Gastrocnemius medialis (tissue), 4 donors: Measurements from ENCODE around the gene ST7L. TPM values are rescaled to one million over a fixed set of nuclear protein-coding genes. Genes with fewer than 3 reads are reported as not detected.
"Not testable (repeated sequence)": the region's sequence is repeated elsewhere in the genome, so short reads cannot be mapped to it uniquely, and the experiment has no call there.

Source experiments
- ATAC-seq, 2 donors: fragments of 150-250 bp; one replicate each; pipeline ENCODE4 v1.9.1; 2016
- DNase-seq, 2 donors: peaks; one replicate each; pipeline ENCODE4 v3.0.0-alpha.2; 2019
- H3K27ac ChIP-seq, 4 donors: fragments of 200-600 bp; sonication (generic); 1 replicate in 1 of 4; 2 replicates in 3 of 4; pipeline ENCODE4 v1.5.1; 2016 to 2018; ENCODE audit warnings: mild to moderate bottlenecking in 2 of 4, moderate library complexity in 1 of 4
- H3K27me3 ChIP-seq, 3 donors: fragments of 200-600 bp; sonication (generic) in 2 of 3; 1 replicate in 1 of 3; 2 replicates in 2 of 3; pipeline versions ENCODE4 v1.5.1 to v1.6.0; 2016 to 2019; ENCODE audit warnings: mild to moderate bottlenecking in 1 of 3, moderate library complexity in 1 of 3
- H3K36me3 ChIP-seq, 2 donors: fragments of 200-600 bp; sonication (generic) in 1 of 2; one replicate each; pipeline ENCODE4 v1.5.1; 2017 to 2018
- H3K4me1 ChIP-seq, 2 donors: fragments of 200-600 bp; sonication (generic) in 1 of 2; one replicate each; pipeline ENCODE4 v1.5.1; 2016 to 2017; ENCODE audit warnings: mild to moderate bottlenecking in 2 of 2
- H3K4me3 ChIP-seq, 4 donors: fragments of 200-600 bp; sonication (generic) in 3 of 4; 1 replicate in 1 of 4; 2 replicates in 3 of 4; pipeline ENCODE4 v1.5.1; 2016 to 2019; ENCODE audit warnings: mild to moderate bottlenecking in 2 of 4
- H3K9me3 ChIP-seq, 3 donors: fragments of 200-600 bp; sonication (generic) in 2 of 3; 1 replicate in 1 of 3; 2 replicates in 2 of 3; pipeline ENCODE4 v1.5.1; 2016 to 2019
- CTCF ChIP-seq, 5 experiments: fragments of 450-650 bp in 3 of 5; fragments of 200-600 bp in 2 of 5; sonication (generic) in 2 of 5; IDR thresholded peaks in 4 of 5; conservative IDR thresholded peaks in 1 of 5; 1 replicate in 4 of 5; 2 replicates in 1 of 5; pipeline ENCODE4 v1.5.1; 2016 to 2019; ENCODE audit warnings: antibody characterized with exemption in 5 of 5, mild to moderate bottlenecking in 3 of 5, moderate library complexity in 3 of 5
- POLR2A ChIP-seq, 2 donors: fragments of 450-650 bp; IDR thresholded peaks; one replicate each; pipeline ENCODE4 v1.6.1; 2017; ENCODE audit warnings: antibody characterized with exemption in 2 of 2, mild to moderate bottlenecking in 2 of 2, moderate library complexity in 2 of 2
- in situ Hi-C, 4 donors: fragments of 200-750 bp; cut with MboI; loops; one replicate each; pipeline versions ENCODE4 v1.15.0 to v1.8.0; 2017; ENCODE audit warnings: low sequenced_read_pairs in 4 of 4
- intact Hi-C: fragments of 100-400 bp; cut with DNase I; formaldehyde crosslinking; loops from one replicate; pipeline ENCODE4 v1.15.1; 2023; ENCODE audit warnings: low total_unique reads
- total RNA-seq, 4 donors: library from RNA; depleted of rRNA; stranded (reverse); fragments of >200 nt; gene quantifications; one replicate each; pipeline versions ENCODE4 v1.1.0 to v1.2.3, GENCODE V29; 2016

Gene ST7L
- total RNA-seq, 4 donors from 2014 or later = 9.6 to 16.7 (median 15.0) TPM

- intact Hi-C loops (no loop called here), in situ Hi-C loops (no loop called here)
- H3K9me3 ChIP-seq = no peaks in the 10 kb centered on the region
- no peak overlapping the region for H3K4me3 ChIP-seq
- DNase-seq (no peak), ATAC-seq (no peak)
- no peak for TF ChIP-seq POLR2A (IDR thresholded peaks at IDR 0.05)
- no peak for TF ChIP-seq CTCF (IDR thresholded peaks at IDR 0.05 in 4 of 5, conservative IDR thresholded peaks at IDR 0.05 in 1 of 5)
- H3K4me1 ChIP-seq = no peaks in the 10 kb centered on the region
- peaks cover 0 to 28% of the 10 kb centered on the region in 2 donors for H3K36me3 ChIP-seq
- H3K27ac ChIP-seq = no peak overlapping the region
- no peaks in the 10 kb centered on the region for H3K27me3 ChIP-seq
These were observed 27.3 kb upstream of the ST7L start for GRCh38 chr1:112646225-112646624.

DNA sequence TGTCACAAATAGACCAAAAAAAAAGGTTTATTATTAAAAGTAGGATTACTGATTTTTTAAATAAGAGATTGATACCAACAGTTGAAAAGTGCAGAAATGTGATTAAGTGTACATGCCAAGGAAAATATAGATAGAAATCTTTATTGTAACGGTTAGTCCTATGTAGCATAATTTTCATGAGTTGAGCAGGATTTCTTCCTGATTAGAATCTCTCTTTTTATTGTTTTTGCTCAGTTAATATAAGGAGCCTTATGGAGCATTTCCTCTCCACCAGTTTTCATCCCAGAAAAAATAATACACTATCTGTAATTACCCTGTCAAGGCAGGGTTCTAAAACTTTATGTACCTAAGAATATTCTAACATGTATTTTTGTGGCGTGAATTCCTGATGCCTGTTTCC lies 24.1 kb upstream of the ST7L start:
- in situ Hi-C loops = no loop called here
- intact Hi-C loops = no loop called here
- DNase-seq = no peak
- Histone ChIP-seq H3K4me3 (no peak overlapping the region), H3K27me3 (no peaks in the 10 kb centered on the region), H3K4me1 (peaks cover 0 to 4% of the 10 kb centered on the region in 2 donors), H3K9me3 (no peaks in the 10 kb centered on the region), H3K27ac (no peak overlapping the region), H3K36me3 (peaks cover 0 to 9% of the 10 kb centered on the region in 2 donors)
- TF ChIP-seq POLR2A (IDR thresholded peaks at IDR 0.05) (no peak), CTCF (IDR thresholded peaks at IDR 0.05 in 4 of 5, conservative IDR thresholded peaks at IDR 0.05 in 1 of 5) (no peak)
- ATAC-seq = no peak

DNA sequence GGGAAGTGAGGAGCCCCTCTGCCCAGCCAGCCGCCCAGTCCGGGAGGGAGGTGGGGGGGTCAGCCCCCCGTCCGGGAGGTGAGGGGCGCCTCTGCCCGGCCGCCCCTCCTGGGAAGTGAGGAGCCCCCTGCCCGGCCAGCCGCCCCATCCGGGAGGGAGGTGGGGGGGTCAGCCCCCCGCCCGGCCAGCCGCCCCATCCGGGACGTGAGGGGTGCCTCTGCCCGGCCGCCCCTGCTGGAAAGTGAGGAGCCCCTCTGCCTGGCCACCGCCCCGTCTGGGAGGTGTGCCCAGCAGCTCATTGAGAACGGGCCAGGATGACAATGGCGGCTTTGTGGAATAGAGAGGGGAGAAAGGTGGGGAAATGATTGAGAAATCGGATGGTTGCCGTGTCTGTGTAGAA lies 21.5 kb upstream of the ST7L start:
- H3K36me3 ChIP-seq, in situ Hi-C loops: not testable (repeated sequence)

DNA sequence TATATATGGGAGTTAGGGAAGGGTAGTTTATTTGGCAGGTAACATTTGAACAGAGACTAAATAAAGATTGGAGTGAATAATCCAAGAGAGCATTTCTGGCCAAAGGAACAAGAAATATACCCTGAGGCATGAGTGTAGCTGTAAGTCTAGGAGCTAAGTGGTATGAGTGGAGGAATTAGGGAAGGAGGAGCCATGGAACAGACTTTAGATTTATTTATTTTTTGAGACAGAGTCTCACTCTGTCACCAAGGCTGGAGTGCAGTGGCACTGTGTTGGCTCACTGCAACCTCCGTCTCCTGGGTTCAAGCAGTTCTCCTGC lies 19.1 kb upstream of the ST7L start:
- Histone ChIP-seq H3K9me3 (no peaks in the 10 kb centered on the region), H3K4me1 (peaks cover 17 to 37% of the 10 kb centered on the region in 2 donors), H3K27ac (peak overlapping the region in 2 of 4 donors; percentile 26 to 33), H3K4me3 (no peak overlapping the region), H3K36me3 (no peaks in the 10 kb centered on the region), H3K27me3 (no peaks in the 10 kb centered on the region)
- TF ChIP-seq CTCF (IDR thresholded peaks at IDR 0.05 in 4 of 5, conservative IDR thresholded peaks at IDR 0.05 in 1 of 5) (no peak), POLR2A (IDR thresholded peaks at IDR 0.05) (no peak)
- intact Hi-C loops = no loop called here
- in situ Hi-C loops = no loop called here
- DNase-seq (no peak), ATAC-seq (no peak)

More for the DNA sequence above, 21.5 kb upstream of the ST7L start:
- ATAC-seq, DNase-seq, H3K27ac ChIP-seq, H3K27me3 ChIP-seq, H3K9me3 ChIP-seq, intact Hi-C loops, H3K4me3 ChIP-seq: not testable (repeated sequence)
- peaks cover 14 to 23% of the 10 kb centered on the region in 2 donors for H3K4me1 ChIP-seq

DNA sequence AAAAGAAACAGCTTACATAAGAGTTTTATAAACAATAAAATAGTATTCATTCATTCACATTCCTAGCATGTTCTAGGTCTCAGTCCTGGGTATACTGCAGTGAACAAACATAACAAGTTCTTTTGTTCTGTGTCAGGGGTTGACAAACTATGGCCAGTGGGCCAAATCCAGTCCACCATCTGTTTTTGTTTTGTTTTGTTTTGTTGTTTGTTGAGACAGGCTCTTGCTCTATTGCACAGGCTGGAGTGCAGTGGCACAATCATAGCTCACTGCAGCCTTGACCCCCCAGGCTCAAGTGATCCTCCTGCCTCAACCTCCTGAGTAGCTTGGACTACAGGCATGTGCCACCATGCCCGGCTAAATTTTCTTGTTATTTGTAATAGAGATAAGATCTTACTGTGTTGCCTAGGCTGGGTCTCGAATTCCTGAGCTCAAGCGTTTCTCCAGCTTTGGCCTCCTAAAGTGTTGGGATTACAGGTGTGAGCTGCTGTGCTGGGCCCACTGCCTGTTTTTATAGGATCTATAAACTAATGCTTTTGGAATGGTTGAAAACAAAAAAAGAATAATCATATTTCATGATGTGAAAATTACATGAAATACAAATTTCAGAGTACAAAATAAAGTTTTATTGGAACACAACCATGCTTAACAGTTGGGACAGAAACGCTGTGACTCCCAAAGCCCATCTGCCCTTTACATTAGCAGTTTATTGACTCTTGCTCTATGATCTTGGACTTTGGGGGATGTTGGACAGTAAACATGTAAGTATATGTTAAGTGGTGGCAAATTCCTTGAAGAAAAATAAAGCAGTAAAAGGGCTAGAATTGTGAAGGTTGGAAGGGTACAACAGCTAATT lies 18.5 kb upstream of the ST7L start:
- Histone ChIP-seq H3K27me3 (no peaks in the 10 kb centered on the region), H3K36me3 (no peaks in the 10 kb centered on the region), H3K9me3 (no peaks in the 10 kb centered on the region), H3K27ac (peak overlapping the region in 2 of 4 donors; percentile 33 to 52), H3K4me3 (no peak overlapping the region), H3K4me1 (peaks cover 18 to 37% of the 10 kb centered on the region in 2 donors)
- DNase-seq (no peak), ATAC-seq (no peak)
- in situ Hi-C loops = no loop called here
- intact Hi-C loops = no loop called here
- TF ChIP-seq POLR2A (IDR thresholded peaks at IDR 0.05) (no peak), CTCF (IDR thresholded peaks at IDR 0.05 in 4 of 5, conservative IDR thresholded peaks at IDR 0.05 in 1 of 5) (no peak)
